OCI-LY3 (cell line): ENCODE results near the gene ENKD1.

Source experiments
- H2AFZ ChIP-seq: fragments of 200-600, 300-600 bp; shearing (Covaris generic); 2 replicates; pipeline ENCODE4 v1.6.0; 2014; ENCODE audit warnings: antibody characterized with exemption, low read depth, low read length
- H3K27ac ChIP-seq: fragments of 200-600, 300-600 bp; sonication (generic); 2 replicates; pipeline ENCODE4 v1.5.1; 2014; ENCODE audit warnings: mild to moderate bottlenecking, low read length, moderate library complexity, mixed read lengths
- H3K27me3 ChIP-seq: fragments of 200-600, 300-600 bp; sonication (generic); 2 replicates; pipeline ENCODE4 v1.6.1; 2014; ENCODE audit warnings: low read depth, low read length, mixed read lengths
- H3K36me3 ChIP-seq: fragments of 200-600, 300-600 bp; sonication (generic); replicated peaks from 2 replicates; pipeline ENCODE3; 2014; ENCODE audit warnings: low read depth, low read length, mixed read lengths
- H3K4me1 ChIP-seq: fragments of 300-600, 200-600 bp; sonication (generic); 2 replicates; pipeline ENCODE4 v1.6.1; 2014; ENCODE audit warnings: low read length, mixed read lengths
- H3K4me2 ChIP-seq: fragments of 200-600, 300-600 bp; sonication (generic); 2 replicates; pipeline ENCODE4 v1.6.1; 2014; ENCODE audit warnings: low read length, mixed read lengths
- H3K4me3 ChIP-seq: fragments of 300-600, 200-600 bp; sonication (generic); 2 replicates; pipeline ENCODE4 v1.5.1; 2014; ENCODE audit warnings: antibody characterized with exemption, mild to moderate bottlenecking, low read length, moderate library complexity
- H3K79me2 ChIP-seq: fragments of 300-600, 200-600 bp; shearing (Covaris generic); 2 replicates; pipeline ENCODE4 v1.6.1; 2014; ENCODE audit warnings: mild to moderate bottlenecking, low read length, mixed read lengths
- H3K9ac ChIP-seq: fragments of 300-600, 200-600 bp; shearing (Covaris generic); 2 replicates; pipeline ENCODE4 v1.6.0; 2014; ENCODE audit warnings: mild to moderate bottlenecking, low read length, moderate library complexity
- H3K9me3 ChIP-seq: fragments of 200-600, 300-600 bp; shearing (Covaris generic); 2 replicates; pipeline ENCODE4 v1.6.1; 2014; ENCODE audit warnings: low read length, mixed read lengths; ENCODE audit not compliant: insufficient read depth
- H4K20me1 ChIP-seq: fragments of 200-600, 300-600 bp; sonication (generic); 2 replicates; pipeline ENCODE4 v1.6.1; 2016; ENCODE audit warnings: low read length, mixed read lengths; ENCODE audit not compliant: insufficient read depth
- EZH2phosphoT487 ChIP-seq: fragments of 200-600 bp; shearing (Covaris generic); IDR thresholded peaks from 2 replicates; pipeline ENCODE4 v1.6.1; 2018; ENCODE audit warnings: antibody characterized with exemption, mixed run types, low read depth
- TF ChIP-seq, protein P1 (sequence below): fragments of 200-600, 300-600 bp; sonication (generic); IDR thresholded peaks from 2 replicates; pipeline ENCODE4 v1.5.1; 2014; ENCODE audit warnings: antibody characterized with exemption, low read length, low read depth

ENKD1 gene

GRCh38 chr16:67641779-67642708 lies 24.5 kb downstream of the ENKD1 start:
- Histone ChIP-seq H3K4me1 (peaks cover 6% of the 10 kb centered on the region; the same call in 1 of the 2 replicates), H3K9me3 (no peaks in the 10 kb centered on the region), H4K20me1 (no peaks in the 10 kb centered on the region), H3K36me3 (peaks cover 18% of the 10 kb centered on the region), H3K27ac (no peak overlapping the region), H3K4me3 (no peak overlapping the region), H3K27me3 (no peaks in the 10 kb centered on the region), H3K79me2 (peaks cover 8% of the 10 kb centered on the region; the same call in 1 of the 2 replicates), H3K9ac (no peak overlapping the region), H2AFZ (no peak overlapping the region), H3K4me2 (no peak overlapping the region)
- no peak for TF ChIP-seq EZH2phosphoT487
- TF ChIP-seq, protein P1, sequence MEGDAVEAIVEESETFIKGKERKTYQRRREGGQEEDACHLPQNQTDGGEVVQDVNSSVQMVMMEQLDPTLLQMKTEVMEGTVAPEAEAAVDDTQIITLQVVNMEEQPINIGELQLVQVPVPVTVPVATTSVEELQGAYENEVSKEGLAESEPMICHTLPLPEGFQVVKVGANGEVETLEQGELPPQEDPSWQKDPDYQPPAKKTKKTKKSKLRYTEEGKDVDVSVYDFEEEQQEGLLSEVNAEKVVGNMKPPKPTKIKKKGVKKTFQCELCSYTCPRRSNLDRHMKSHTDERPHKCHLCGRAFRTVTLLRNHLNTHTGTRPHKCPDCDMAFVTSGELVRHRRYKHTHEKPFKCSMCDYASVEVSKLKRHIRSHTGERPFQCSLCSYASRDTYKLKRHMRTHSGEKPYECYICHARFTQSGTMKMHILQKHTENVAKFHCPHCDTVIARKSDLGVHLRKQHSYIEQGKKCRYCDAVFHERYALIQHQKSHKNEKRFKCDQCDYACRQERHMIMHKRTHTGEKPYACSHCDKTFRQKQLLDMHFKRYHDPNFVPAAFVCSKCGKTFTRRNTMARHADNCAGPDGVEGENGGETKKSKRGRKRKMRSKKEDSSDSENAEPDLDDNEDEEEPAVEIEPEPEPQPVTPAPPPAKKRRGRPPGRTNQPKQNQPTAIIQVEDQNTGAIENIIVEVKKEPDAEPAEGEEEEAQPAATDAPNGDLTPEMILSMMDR = no peak

DNA sequence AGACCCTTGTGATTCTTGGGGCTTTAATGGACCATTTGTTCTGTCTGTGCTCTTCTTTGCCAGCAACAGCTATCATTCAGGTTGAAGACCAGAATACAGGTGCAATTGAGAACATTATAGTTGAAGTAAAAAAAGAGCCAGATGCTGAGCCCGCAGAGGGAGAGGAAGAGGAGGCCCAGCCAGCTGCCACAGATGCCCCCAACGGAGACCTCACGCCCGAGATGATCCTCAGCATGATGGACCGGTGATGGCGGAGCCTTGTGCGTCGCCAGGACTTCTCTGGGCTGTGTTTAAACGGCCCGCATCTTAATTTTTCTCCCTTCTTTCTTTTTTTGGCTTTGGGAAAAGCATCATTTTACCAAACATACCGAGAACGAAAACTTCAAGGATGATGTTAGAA lies 28.9 kb downstream of the ENKD1 start:
- no peak overlapping the region for H2AFZ ChIP-seq
- no peaks in the 10 kb centered on the region for H3K79me2 ChIP-seq
- H3K36me3 ChIP-seq = peaks cover 28% of the 10 kb centered on the region
- H3K27ac ChIP-seq = no peak overlapping the region
- no peaks in the 10 kb centered on the region for H3K4me1 ChIP-seq
- H3K27me3 ChIP-seq = no peaks in the 10 kb centered on the region
- no peaks in the 10 kb centered on the region for H4K20me1 ChIP-seq
- TF ChIP-seq EZH2phosphoT487 = no peak
- TF ChIP-seq, protein P1 = no peak
- H3K4me2 ChIP-seq = no peak overlapping the region
- no peaks in the 10 kb centered on the region for H3K9me3 ChIP-seq
- H3K9ac ChIP-seq = no peak overlapping the region
- H3K4me3 ChIP-seq = no peak overlapping the region

- H3K4me1 ChIP-seq = no peaks in the 10 kb centered on the region
- H3K4me3 ChIP-seq = no peak overlapping the region
- H2AFZ ChIP-seq = no peak overlapping the region
- TF ChIP-seq EZH2phosphoT487 = no peak
- TF ChIP-seq, protein P1 = no peak
- no peaks in the 10 kb centered on the region for H3K27me3 ChIP-seq
- H3K36me3 ChIP-seq = peaks cover 34% of the 10 kb centered on the region
- H3K27ac ChIP-seq = no peak overlapping the region
- no peak overlapping the region for H3K4me2 ChIP-seq
- H4K20me1 ChIP-seq = no peaks in the 10 kb centered on the region
- H3K79me2 ChIP-seq = no peaks in the 10 kb centered on the region
- H3K9me3 ChIP-seq = no peaks in the 10 kb centered on the region
- no peak overlapping the region for H3K9ac ChIP-seq
Measured at GRCh38 chr16:67636713-67637112, 29.8 kb downstream of the ENKD1 start.

- Histone ChIP-seq H3K36me3 (peaks cover 31% of the 10 kb centered on the region), H4K20me1 (no peaks in the 10 kb centered on the region), H3K27ac (no peak overlapping the region)
Measured at GRCh38 chr16:67632415-67633172, 34.0 kb downstream of the ENKD1 start.

More at GRCh38 chr16:67632415-67633172, 34.0 kb downstream of the ENKD1 start:
- Histone ChIP-seq H2AFZ (no peak overlapping the region), H3K27me3 (no peaks in the 10 kb centered on the region), H3K4me1 (no peaks in the 10 kb centered on the region), H3K79me2 (no peaks in the 10 kb centered on the region), H3K9me3 (no peaks in the 10 kb centered on the region), H3K4me3 (no peak overlapping the region), H3K9ac (no peak overlapping the region), H3K4me2 (no peak overlapping the region)
- TF ChIP-seq, protein P1 = no peak
- TF ChIP-seq EZH2phosphoT487 = no peak
